Measurements from ENCODE around the gene PHETA1.
"Not testable (repeated sequence)": the region's sequence is repeated elsewhere in the genome, so short reads cannot be mapped to it uniquely, and the experiment has no call there.

Gene PHETA1

DNA sequence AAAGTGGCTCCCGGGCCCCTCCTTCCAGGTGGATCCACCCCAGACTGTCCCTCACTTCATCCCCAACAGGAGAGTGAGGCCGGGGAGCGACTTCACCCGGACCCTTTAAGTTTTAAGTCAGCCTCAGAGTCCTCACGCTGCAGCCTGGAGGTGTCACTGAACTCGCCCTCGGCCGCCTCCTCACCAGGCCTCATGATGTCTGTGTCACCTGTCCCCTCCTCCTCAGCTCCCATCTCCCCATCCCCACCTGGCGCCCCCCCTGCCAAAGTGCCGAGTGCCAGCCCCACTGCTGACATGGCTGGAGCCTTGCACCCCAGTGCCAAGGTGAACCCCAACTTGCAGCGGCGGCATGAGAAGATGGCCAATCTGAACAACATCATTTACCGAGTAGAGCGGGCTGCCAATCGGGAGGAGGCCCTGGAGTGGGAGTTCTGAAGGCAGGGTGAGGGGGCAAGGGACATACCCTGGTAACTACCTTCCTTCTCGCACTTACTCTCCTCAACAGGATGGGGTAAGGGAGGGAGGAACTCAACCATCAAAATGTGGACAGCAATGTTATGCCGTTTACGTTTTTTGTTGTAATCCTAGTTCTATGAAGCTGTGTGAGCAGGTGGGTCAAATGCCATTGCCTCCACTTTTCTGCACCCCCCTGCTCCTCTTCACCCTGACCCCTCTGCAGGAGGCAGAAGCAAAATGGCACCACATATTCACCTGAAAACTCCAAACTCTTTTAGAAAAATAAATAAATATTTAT, 20.8 kb downstream of the PHETA1 start:
- no peak for DNase-seq

DNA sequence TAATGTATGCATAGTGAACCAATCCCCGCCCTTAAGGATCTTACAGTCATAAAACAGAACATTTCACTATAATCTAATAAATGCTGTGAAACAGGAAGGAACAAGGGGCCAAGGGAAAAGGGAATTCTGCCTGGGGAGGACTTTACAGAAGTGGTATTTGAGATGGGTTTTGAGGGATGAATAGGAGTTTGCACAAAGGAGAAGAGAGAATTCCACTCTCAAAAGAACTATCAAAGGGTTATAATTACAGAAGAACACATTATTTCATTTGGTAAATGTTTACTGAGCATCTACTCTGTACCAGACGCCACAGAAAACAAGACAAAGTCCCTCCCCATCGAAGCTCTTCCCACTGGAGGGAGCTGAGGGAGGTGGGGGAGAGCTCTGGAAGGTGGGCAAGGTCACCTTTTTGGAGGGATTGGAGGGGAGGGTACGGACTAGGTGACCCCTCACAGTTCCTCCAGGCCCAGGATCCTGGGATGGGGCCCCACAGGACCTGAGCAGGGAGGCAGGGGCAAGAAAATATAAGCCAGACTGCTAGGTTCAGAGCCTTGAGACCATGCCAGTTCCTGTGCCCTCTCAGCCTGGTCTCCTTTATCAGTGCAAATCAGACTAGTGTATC, 24.5 kb downstream of the PHETA1 start:
- no peak for DNase-seq

DNA sequence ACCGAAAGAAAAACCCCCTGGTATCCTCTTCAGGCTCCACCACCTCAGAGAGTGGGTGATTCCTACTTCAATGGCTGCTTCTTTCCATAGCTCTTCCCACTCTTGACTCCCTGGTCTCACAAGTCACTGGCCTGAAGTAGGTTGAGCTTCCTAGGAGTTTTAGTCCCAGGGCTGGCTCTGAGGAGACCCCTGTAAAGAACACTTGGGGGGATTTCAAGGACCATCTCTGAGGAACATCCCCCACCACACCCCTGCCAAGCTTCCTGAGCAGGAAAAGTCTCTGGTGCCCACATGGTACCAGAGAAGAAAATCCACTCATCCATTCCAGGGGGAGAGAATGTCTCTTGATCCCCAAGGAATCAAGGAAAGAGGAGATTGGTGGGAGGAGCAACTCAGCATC, 25.7 kb downstream of the PHETA1 start:
- DNase-seq: no peak

DNA sequence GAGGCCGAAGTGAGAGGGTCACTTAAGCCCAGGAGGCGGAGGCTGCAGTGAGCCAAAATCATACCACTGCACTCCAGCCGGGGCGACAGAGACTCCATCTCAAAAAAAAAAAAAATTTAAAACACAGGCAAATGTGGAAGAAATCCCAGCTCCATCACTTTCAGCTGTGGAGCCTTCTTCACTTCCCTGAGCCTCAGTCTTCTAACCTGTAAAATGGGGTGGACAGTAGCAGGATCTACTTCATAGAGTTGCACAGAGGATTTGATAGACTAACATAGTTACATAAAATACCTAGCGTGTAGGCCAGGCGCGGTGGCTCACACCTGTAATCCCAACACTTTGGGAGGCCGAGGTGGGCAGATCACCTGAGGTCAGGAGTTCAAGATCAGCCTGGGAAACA, 26.5 kb downstream of the PHETA1 start:
- no peak for DNase-seq

DNA sequence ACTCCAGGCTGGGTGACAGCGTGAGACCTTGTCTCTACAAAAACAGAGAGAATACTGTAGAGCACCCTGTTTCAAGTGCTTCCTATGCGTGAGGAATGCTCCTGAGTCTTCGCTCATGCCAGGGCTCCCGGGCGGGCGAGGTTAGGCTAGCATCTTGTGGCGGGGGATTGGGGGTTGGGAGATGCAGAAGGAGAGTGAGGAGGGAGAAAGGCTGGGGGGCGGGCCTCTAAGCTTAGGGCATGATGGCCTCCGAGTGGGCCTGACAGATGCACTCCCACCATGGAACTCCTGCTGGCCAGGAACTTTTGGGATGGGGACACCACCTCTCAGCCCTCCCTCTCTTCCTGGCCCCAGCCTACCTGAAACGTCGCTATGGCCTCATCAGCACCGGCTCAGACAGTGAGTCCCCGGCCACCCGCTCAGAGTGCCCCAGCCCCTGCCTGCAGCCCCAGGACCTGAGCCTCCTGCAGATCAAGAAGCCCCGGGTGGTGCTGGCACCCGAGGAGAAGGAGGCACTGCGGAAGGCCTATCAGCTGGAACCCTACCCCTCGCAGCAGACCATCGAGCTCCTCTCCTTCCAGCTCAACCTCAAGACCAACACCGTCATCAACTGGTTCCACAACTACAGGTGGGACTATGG, 27.3 kb downstream of the PHETA1 start:
- DNase-seq: no peak

DNA sequence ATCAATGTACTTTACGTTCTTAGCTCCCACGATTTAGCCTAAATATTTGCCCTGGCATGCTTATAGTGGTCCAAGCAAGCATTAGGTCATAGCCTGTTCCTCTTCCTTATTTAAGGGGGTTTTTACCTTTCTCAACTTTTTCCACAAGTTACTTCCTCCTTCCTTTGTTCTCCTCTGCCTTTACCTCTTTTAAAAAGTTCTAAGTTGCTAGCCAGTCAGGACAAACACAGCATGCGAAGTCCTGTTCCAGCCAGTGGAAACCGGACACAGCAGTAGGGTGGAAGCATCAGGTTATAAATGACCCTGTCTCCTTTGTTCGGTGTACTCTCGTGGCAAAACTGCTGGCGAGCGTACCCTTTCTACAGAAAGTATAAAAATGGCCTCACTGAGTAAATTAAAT, 28.2 kb downstream of the PHETA1 start:
- DNase-seq: not testable (repeated sequence)

DNA sequence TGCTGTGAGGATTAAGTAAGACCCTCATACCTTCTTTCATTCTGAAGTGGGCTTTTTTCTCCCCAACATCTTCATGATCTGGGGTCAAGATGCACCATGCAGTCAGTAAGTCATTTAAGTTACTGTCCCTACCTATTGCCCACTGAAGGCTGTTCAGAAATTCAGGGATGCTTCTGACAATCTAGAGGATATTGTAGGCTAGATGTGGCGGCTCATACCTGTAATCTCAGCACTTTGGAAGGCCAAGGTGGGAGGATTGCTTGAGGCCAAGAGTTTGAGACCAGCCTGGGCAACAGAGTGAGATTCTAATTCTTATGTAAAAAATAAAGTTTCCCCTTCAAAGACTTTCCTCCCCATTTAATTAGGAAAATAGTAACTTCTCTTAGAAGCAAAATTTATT, 28.7 kb downstream of the PHETA1 start:
- no peak for DNase-seq

DNA sequence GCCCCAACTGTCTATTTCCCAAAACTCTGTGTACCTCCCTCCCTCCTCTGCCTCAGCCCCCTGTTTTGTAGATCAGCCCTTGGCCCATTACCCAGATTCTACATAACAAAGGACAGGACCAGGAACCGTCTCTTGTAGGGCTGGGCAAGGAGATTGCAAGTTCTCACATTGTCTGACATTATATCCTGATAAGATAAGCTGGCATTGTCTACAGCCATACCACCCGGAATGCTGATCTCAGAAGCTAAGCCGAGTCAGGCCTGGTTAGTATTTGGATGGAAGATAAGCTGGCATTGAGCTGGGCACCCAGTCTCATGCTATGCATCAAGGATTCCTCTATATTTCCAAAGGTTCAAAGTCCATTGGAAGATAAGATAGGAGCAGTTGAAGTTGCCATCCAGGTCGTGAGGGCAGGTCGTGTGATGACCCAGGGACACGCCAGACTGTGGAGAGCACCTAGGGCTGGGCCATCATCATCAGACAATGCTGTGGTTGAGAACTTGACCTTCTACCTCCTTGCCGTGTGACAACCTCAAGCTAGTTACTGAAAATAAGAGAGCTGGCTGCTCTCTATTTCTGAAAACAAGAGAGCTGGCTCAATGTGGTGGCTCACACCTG, 29.5 kb downstream of the PHETA1 start:
- no peak for DNase-seq

DNA sequence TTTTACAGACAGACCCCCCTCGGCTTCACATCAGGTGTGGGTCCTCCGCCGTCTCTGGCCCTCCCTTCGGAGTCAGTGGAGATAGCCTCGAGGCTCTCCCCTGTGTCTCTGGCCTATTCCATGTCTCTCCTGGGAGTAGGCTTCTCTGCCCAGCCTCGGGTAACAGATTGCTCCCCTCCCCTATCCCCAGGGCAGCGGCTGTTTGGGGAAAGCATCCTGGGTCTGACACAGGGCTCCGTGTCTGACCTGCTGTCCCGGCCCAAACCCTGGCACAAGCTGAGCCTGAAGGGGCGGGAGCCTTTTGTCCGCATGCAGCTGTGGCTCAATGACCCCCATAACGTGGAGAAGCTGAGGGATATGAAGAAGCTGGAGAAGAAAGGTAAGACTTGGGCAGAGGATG, 30.8 kb downstream of the PHETA1 start:
- no peak for DNase-seq

DNA sequence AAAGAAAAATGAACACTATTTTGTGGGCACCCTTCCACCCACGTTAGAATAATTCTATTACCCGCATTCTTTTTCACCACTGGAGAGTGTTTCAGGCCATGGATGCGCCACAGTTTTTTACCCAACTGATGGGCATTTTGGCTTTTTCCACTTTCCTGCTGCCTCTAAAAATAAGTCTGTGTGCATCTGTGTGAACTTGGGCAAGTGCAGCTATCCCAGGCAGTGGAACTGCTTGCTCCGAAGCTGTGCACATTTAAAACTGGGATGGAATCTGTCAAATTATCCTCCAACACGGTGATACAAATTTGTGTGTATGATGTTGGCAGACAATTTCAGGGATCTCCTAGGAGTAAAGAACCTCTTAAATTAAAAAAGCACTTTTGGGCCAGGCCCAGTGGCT, 31.5 kb downstream of the PHETA1 start:
- DNase-seq: no peak

DNA sequence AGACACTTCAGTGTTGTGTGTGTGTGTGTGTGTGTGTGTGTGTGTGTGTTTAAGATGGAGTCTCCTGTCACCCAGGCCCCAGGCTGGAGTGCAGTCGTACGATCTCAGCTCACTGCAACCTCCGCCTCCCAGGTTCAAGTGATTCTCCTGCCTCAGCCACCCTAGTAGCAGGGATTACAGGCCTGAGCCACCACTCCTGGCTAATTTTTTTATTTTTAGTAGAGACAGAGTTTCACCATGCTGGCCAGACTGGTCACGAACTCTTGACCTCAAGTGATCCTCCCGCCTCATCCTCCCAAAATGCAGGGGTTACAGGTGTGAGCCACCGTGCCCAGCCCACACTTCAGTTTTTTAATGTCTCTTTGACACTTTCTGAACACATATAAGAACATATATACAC, 32.5 kb downstream of the PHETA1 start:
- DNase-seq: not testable (repeated sequence)

DNA sequence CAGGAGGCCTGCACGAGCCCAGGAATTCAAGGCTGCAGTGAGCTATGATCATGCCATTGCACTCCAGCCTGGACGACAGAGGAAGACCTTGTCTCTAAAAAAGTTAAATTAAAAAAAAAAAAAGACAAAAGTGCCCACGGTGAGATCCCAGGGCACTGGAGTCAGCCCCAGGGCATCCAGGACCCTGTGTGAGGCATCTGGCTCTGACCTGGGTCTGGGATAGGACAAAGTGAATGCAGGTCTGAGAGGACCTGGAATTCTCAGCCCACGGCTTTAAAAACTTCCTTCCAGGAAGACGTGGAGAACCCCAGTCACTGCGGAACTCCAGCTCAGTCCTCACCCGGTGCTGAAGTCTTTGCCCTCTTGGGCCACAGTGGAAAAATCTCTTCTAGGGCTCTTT, 33.1 kb downstream of the PHETA1 start:
- no peak for DNase-seq

DNA sequence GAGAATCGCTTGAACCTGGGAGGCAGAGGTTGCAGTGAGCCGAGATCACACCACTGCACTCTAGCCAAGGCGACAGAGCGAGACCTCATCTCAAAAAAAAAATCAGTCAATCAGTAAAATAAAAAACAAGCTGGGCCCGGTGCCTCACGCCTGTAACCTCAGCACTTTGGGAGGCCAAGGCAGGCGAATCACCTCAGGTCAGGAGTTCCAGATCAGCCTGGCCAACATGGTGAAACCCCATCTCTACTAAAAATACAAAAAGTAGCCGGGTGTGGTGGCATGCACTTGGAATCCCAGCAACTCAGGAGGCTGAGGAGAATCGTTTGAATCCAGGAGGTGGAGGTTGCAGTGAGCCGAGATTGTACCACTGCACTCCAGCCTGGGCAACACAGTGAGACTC, 33.6 kb downstream of the PHETA1 start:
- not testable (repeated sequence) for DNase-seq

DNA sequence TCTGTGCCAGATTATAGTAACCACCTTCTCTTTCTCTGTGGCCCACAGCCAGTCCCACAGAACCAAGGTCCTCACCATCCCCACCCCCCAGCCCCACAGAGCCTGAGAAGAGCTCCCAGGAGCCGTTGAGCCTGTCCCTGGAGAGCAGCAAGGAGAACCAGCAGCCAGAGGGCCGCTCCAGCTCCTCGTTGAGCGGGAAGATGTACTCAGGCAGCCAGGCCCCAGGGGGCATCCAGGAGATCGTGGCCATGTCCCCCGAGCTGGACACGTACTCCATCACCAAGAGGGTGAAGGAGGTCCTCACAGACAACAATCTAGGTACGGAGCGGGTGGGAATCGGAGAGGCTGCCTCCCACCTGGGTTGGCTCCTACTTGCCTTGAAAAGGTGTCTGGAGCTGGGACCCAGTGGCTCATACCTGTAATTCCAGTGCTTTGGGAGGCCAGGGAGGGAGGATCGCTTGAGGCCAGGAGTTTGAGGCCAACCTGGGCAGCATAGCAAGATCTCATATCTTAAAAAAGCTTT, 34.4 kb downstream of the PHETA1 start:
- DNase-seq: no peak

DNA sequence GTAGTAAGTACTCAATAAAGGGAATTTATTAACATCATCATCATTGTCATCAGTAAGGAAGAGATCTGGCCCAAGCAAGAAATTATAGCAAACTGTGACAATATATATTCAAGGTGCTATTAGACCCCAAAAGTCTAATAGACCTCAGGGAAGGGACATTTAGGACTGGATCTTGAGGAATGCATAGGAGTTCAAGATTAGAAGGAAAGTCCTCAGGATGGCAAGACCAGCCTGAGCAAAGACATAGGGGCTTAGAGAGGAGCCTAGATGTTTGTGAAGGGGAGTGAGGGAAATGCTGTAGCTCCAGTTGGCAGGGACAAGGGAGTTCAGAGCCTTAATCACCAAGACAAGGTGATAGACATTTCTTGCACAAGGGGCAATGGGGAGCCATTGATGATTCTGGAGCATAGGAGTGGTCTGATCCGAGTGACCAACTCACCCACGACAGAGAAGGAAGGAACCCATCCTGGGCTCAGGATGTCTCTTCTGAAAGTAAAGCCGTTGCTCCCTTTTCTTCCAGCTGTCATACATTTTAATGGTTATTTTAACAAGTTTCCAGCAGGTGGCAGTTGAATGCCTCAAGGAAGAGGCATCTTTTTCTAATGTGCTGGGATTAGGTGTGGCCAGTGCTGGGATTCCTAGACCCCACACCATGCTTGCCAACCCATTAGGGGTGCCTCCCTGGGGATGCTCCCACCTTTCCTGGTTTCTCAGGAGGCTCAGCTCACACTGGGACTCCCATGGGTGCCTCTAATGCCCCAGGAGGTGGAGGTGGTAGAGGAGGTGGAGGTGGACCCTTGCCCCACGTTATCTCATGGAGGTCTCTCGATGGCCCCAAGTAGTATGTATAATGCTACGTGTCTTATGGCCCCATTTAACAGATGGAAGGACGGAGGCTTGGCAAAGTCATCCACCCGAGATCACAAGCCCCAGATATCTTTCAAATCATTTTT, 37.8 kb downstream of the PHETA1 start:
- peak; percentile 9 for DNase-seq

DNA sequence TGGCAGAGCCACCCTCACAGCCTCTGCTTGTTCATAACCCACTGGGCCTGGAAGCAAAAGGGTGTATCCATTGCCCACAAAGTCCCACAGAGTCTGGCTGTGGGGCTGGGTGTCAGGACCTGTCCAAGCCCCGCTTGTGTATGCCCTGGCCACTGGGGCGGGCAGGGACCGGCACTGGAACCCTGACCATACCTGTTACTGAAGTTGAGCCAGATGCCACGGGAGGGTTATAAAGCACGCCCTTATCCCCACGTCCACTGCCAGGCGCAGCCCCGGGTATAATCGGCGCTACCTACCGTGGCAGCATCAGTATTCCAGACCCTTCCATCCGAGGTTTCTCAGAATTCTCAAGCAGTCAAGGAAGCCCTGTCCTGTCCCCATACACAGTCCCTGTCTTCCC, 40.8 kb downstream of the PHETA1 start:
- no peak for DNase-seq

DNA sequence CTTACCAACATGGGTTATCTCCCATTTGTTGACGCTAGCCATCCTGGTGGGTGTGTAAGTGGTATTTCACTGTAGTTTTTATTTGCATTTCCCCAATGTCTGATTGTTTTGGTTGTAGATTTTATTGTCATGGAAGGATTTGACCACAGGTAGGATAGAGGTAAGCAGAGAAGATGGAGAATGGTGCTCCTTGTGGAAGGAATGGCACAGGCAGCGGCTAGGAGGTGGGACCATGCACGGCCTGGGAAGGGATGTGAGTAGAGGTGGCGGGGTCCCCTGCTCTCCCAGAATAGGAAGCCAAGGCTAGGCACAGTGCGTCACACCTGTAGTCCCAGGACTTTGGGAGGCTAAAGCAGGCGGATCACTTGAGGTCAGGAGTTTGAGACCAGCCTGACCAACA, 41.4 kb downstream of the PHETA1 start:
- DNase-seq: no peak

DNA sequence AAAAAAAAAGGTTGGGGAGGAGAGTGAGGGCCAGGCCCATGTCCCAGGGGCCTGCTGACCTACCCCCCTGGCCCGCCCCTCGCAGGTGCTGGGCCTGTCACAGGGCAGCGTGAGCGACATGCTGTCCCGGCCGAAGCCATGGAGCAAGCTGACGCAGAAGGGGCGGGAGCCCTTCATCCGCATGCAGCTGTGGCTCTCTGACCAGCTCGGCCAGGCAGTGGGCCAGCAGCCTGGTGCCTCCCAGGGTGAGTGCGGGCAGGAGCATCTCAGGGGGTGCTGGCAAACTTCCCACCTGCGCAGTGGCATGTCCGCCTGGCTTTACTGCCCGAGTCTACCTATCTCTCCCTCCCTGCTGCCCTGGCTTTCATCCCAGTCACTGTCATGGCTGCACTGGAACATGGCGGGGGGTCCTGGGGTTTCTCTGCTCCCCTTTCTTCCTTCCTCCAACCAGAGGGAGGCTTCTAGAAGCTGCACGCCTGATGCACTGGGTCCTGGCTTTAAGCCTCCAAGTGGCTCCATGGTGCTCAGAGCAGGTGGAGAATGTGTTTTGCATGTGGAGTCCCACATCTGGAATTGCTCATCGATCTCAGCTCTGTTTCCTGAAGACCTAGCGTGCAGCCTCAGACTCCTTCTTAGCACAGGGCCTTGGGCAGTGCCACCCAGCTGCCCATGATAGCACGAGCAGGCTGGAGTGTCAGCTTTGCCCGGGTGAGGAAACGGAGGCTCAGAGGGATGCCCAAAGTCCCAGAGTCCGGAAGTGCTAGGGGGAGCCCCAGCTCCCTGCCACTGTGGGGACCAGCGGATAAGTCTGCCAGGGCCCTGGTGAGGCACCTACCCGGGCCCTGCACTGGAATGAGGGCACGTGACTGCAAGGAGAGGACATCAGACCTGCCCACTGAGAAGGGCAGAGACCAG, 46.3 kb downstream of the PHETA1 start:
- no peak for DNase-seq

DNA sequence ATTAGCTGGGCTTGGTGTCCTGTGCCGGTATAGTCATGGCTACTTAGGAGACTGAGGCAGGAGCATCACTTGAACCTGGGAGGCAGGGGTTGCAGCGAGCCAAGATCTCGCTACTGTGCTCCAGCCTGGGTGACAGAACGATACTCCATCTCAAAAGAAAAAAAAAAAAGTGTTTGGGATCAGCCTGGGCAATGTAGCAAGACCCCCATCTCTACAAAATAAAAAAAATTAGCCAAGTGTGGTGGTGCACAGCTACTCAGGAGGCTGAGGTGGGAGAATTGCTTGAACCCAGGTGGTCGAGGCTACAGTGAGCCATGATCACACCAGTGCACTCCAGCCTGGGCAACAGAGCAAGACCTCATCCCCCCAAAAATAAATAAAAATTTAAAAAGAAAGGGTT, 47.6 kb downstream of the PHETA1 start:
- no peak for DNase-seq

DNA sequence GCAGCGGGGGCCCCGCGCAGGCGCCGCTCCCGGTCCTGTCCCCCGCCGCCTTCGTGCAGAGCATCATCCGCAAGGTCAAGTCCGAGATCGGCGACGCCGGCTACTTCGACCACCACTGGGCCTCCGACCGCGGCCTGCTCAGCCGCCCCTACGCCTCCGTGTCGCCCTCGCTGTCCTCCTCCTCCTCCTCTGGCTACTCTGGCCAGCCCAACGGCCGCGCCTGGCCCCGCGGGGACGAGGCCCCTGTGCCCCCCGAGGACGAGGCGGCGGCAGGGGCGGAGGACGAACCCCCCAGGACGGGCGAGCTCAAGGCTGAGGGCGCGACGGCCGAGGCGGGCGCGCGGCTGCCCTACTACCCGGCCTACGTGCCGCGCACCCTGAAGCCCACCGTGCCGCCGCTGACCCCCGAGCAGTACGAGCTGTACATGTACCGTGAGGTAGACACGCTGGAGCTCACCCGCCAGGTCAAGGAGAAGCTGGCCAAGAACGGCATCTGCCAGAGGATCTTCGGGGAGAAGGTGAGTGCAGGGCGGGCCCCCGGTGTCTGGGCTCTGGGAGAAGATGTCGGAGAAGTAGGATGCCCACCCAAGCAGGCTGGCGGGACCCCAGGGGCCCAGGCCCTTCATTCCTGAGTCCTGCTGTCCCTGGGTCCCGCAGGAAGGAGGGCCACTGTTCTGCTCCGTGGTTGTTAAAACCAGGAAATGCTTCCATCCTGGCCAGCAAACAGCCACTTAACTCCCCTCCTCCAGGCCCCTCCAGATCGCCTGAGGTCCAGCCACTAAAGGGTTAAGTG, 48.4 kb downstream of the PHETA1 start:
- no peak for DNase-seq

All from amniotic stem cell (primary cell).